HG02571 (cell line): ENCODE results near the gene BTBD6.

Source experiments
- ATAC-seq: cut with Tn5 transposase; IDR thresholded peaks from one replicate; pipeline ENCODE4 v1.9.1; 2021; ENCODE audit warnings: mild to moderate bottlenecking, moderate library complexity; ENCODE audit not compliant: unreplicated experiment

The BTBD6 gene

GRCh38 chr14:105211086-105211757 lies 37.1 kb upstream of the BTBD6 start:
- no peak for ATAC-seq

DNA sequence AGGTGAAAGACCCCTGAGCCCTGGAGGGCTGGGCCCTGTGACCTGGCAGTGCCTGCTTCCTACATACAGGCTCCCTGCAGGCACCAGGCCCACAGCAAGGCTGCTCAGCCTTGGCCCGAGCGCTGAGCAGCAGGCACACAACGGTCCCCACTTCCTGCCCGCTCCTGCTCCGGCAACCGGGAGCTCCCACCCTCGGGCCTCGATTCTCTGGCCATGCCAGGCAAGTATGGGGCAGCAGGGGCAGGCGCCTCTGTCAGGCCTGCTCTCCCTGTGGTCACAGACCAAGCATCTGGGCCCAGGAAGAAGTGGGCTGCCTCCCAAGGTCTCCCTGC lies 36.6 kb upstream of the BTBD6 start:
- ATAC-seq = no peak

GRCh38 chr14:105212541-105213300 lies 35.6 kb upstream of the BTBD6 start:
- no peak for ATAC-seq

- no peak for ATAC-seq
These were observed 35.0 kb upstream of the BTBD6 start for GRCh38 chr14:105213361-105213760.

- no peak for ATAC-seq
These were observed 33.9 kb upstream of the BTBD6 start for GRCh38 chr14:105214324-105214915.

- no peak for ATAC-seq
These were observed 32.7 kb upstream of the BTBD6 start for GRCh38 chr14:105215602-105216001.

GRCh38 chr14:105216490-105217247 lies 31.7 kb upstream of the BTBD6 start:
- no peak for ATAC-seq

GRCh38 chr14:105217774-105218173 lies 30.6 kb upstream of the BTBD6 start:
- ATAC-seq = no peak

GRCh38 chr14:105218611-105219010 lies 29.7 kb upstream of the BTBD6 start:
- no peak for ATAC-seq

- ATAC-seq = no peak
These were observed 29.2 kb upstream of the BTBD6 start for GRCh38 chr14:105219043-105219612.

DNA sequence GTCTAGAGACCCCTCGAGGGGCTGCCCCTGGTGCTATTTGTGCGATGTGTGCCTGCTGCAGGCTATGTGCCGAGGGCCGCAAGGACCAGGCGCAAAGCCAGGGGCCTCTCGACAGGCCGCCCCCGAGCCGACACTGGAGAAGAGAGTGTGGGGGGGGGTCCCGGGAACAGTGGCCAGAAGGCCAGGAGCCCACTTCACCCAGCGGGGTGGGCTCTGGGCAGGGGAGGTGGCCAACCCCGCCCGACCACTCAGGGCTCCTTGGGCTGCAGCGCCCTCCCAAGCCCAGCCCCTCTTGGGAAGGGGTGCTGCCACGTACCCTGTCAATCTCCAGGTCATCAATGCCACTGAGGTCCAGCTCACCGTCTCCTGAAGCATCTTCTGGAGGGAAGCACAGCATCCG lies 28.6 kb upstream of the BTBD6 start:
- no peak for ATAC-seq

GRCh38 chr14:105220699-105221597 lies 27.4 kb upstream of the BTBD6 start:
- ATAC-seq = no peak

- ATAC-seq = no peak
These were observed 26.6 kb upstream of the BTBD6 start for GRCh38 chr14:105221598-105222178.

DNA sequence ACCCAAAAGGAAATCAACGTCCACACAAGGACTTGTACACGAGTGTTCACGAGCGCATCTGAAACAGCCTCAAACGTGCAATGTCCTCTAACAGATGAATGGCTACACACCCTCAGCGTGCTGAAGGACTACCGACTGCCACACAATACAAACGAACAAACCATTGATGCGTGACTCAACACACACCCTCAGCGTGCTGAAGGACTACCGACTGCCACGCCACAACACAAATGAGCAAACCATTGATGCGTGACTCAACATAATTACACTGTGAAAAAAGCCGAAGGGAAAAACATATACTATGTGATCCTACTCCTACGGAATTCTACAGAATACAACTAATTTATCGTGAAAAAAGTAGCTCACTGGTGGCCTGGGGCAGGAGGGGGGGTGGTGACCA lies 25.1 kb upstream of the BTBD6 start:
- ATAC-seq = no peak

GRCh38 chr14:105223770-105224544 lies 24.4 kb upstream of the BTBD6 start:
- ATAC-seq = no peak

GRCh38 chr14:105224845-105225570 lies 23.3 kb upstream of the BTBD6 start:
- no peak for ATAC-seq

DNA sequence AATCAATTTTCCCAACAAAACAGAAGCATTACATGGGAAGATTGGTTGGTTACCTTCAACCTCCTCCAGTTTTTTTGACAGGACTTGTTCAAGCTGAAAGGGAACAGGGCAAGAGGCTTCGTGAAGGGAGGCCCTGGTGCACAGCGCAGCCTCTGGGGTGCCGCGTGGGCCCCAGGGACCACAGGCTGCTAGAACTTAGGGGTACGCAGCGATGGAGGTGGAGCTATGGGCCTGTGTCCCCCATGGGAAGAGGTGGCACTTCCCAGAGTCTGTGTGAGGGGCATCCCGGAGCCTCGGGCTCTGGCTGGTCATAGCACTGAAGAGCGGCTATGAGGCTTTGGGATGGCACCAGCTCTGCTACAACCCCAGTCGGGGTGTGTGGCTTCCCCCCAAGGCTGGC lies 22.1 kb upstream of the BTBD6 start:
- ATAC-seq = no peak

GRCh38 chr14:105227346-105227745 lies 21.0 kb upstream of the BTBD6 start:
- ATAC-seq = no peak
